Calu3 (cell line): ENCODE data around the gene KCNQ5. TPM values are rescaled to one million over a fixed set of nuclear protein-coding genes. Genes with fewer than 3 reads are reported as not detected.

Experiments
- BruUV-seq: library from RNA; stranded (reverse); fragments of 400-500 nt; replicated peaks from 2 replicates; lab custom pipeline; 2021; lab: Mats Ljungman, UMichigan
- CTCF ChIA-PET: fragments of 300-600 bp; sonication (Branson Sonifier 250); formaldehyde crosslinking; loops from one replicate; lab custom pipeline; 2022; ENCODE audit warnings: antibody characterized with exemption; lab: Charles Lee
- DNase-seq: peaks from one replicate; pipeline ENCODE4 v3.0.0; 2022
- H3K27ac Mint-ChIP-seq: one replicate; pipeline ENCODE4 v1.8.0; 2022; ENCODE audit warnings: mixed read lengths; ENCODE audit not compliant: unreplicated experiment
- H3K27me3 Mint-ChIP-seq: one replicate; pipeline ENCODE4 v1.8.0; 2022; ENCODE audit warnings: mixed read lengths; ENCODE audit not compliant: unreplicated experiment
- H3K36me3 Mint-ChIP-seq: one replicate; pipeline ENCODE4 v1.8.0; 2022; ENCODE audit warnings: mild to moderate bottlenecking, moderate library complexity, mixed read lengths; ENCODE audit not compliant: insufficient read depth, unreplicated experiment
- H3K4me1 Mint-ChIP-seq: one replicate; pipeline ENCODE4 v1.8.0; 2022; ENCODE audit warnings: mild to moderate bottlenecking, low read depth, mixed read lengths; ENCODE audit not compliant: unreplicated experiment
- H3K4me3 Mint-ChIP-seq: one replicate; pipeline ENCODE4 v1.8.0; 2022; ENCODE audit warnings: mild to moderate bottlenecking, low read depth, moderate library complexity, mixed read lengths; ENCODE audit not compliant: unreplicated experiment
- H3K9me3 Mint-ChIP-seq: one replicate; pipeline ENCODE4 v1.8.0; 2022; ENCODE audit warnings: low read depth, mixed read lengths; ENCODE audit not compliant: unreplicated experiment
- CTCF ChIP-seq: fragments of 200-600 bp; IDR thresholded peaks from one replicate; pipeline ENCODE4 v1.8.0; 2022; ENCODE audit warnings: antibody characterized with exemption; ENCODE audit not compliant: unreplicated experiment
- intact Hi-C: fragments of 100-400 bp; cut with micrococcal nuclease; formaldehyde crosslinking; loops from one replicate; pipeline ENCODE4 v1.10.0; 2022; ENCODE audit not compliant: unreplicated experiment
- total RNA-seq: library from RNA; stranded (reverse); gene quantifications from 2 replicates; pipeline ENCODE4 v1.2.3, GENCODE V29; 2022

KCNQ5 gene
- total RNA-seq, 1 experiment from 2014 or later = not detected

GRCh38 chr6:72761761-72762160, 139.9 kb downstream of the KCNQ5 start:
- BruUV-seq = no TSS peak
- intact Hi-C loops = no loop called here
- H3K9me3 Mint-ChIP-seq = no peaks in the 10 kb centered on the region
- no peak overlapping the region for H3K4me3 Mint-ChIP-seq
- no peaks in the 10 kb centered on the region for H3K4me1 Mint-ChIP-seq
- TF ChIP-seq CTCF = no peak
- DNase-seq = no peak
- CTCF ChIA-PET = no interaction called here
- H3K36me3 Mint-ChIP-seq = no peaks in the 10 kb centered on the region
- H3K27ac Mint-ChIP-seq = no peak overlapping the region
- H3K27me3 Mint-ChIP-seq = no peaks in the 10 kb centered on the region

GRCh38 chr6:72769459-72770125, 147.7 kb downstream of the KCNQ5 start:
- intact Hi-C loops = no loop called here
- Mint-ChIP-seq H3K9me3 (no peaks in the 10 kb centered on the region), H3K36me3 (no peaks in the 10 kb centered on the region), H3K27me3 (no peaks in the 10 kb centered on the region), H3K4me3 (no peak overlapping the region), H3K27ac (no peak overlapping the region), H3K4me1 (no peaks in the 10 kb centered on the region)
- CTCF ChIA-PET = no interaction called here
- no peak for DNase-seq
- TF ChIP-seq CTCF = no peak
- no TSS peak for BruUV-seq

- Mint-ChIP-seq H3K4me1 (no peaks in the 10 kb centered on the region), H3K36me3 (no peaks in the 10 kb centered on the region), H3K27me3 (no peaks in the 10 kb centered on the region), H3K27ac (no peak overlapping the region), H3K4me3 (no peak overlapping the region), H3K9me3 (no peaks in the 10 kb centered on the region)
- intact Hi-C loops = no loop called here
- no peak for DNase-seq
- TF ChIP-seq CTCF = no peak
- CTCF ChIA-PET = interaction anchor here (0.6 kb wide), 1 partner anchor 16 kb away, joined by 3 read pairs; no protein-coding TSS in a partner anchor
- BruUV-seq = no TSS peak
Measured at GRCh38 chr6:72770959-72771358, 149.1 kb downstream of the KCNQ5 start.

GRCh38 chr6:72776456-72776855, 154.6 kb downstream of the KCNQ5 start:
- H3K4me3 Mint-ChIP-seq = no peak overlapping the region
- no peaks in the 10 kb centered on the region for H3K27me3 Mint-ChIP-seq
- H3K9me3 Mint-ChIP-seq = no peaks in the 10 kb centered on the region
- no peaks in the 10 kb centered on the region for H3K36me3 Mint-ChIP-seq
- no peak overlapping the region for H3K27ac Mint-ChIP-seq
- CTCF ChIA-PET = no interaction called here
- intact Hi-C loops = no loop called here
- TF ChIP-seq CTCF = no peak
- no peaks in the 10 kb centered on the region for H3K4me1 Mint-ChIP-seq
- BruUV-seq = no TSS peak
- DNase-seq = no peak
